Nephron (organoid): ENCODE measurements around the gene GALNT9.
A peak's percentile ranks its signal among the peaks of the same experiment; 100 is the strongest.

ENCODE experiments used
- H3K27ac Mint-ChIP-seq, 3 experiments: 2 replicates each; pipeline ENCODE4 v1.8.0; 2020; ENCODE audit warnings: mixed read lengths in 3 of 3, mild to moderate bottlenecking in 2 of 3, moderate library complexity in 1 of 3
- H3K27me3 Mint-ChIP-seq: 2 replicates; pipeline ENCODE4 v1.8.0; 2021; ENCODE audit warnings: low read depth, mild to moderate bottlenecking, moderate library complexity, mixed read lengths
- H3K36me3 Mint-ChIP-seq: 2 replicates; pipeline ENCODE4 v1.8.0; 2020; ENCODE audit warnings: low read depth, mixed read lengths
- H3K4me1 Mint-ChIP-seq: 2 replicates; pipeline ENCODE4 v1.8.0; 2020; ENCODE audit warnings: mixed read lengths
- H3K4me3 Mint-ChIP-seq, 3 experiments: 2 replicates each; pipeline ENCODE4 v1.8.0; 2020; ENCODE audit warnings: mild to moderate bottlenecking in 3 of 3, mixed read lengths in 3 of 3, moderate library complexity in 2 of 3
- H3K9me3 Mint-ChIP-seq: 2 replicates; pipeline ENCODE4 v1.8.0; 2020; ENCODE audit warnings: mixed read lengths
- TF ChIP-seq, protein P1 (sequence below), 3 experiments: fragments of 200-600 bp; sonication (generic); IDR thresholded peaks; one replicate each; pipeline ENCODE4 v1.5.0; 2021; ENCODE audit warnings: antibody characterized with exemption in 3 of 3; ENCODE audit not compliant: unreplicated experiment in 3 of 3

Gene GALNT9

DNA sequence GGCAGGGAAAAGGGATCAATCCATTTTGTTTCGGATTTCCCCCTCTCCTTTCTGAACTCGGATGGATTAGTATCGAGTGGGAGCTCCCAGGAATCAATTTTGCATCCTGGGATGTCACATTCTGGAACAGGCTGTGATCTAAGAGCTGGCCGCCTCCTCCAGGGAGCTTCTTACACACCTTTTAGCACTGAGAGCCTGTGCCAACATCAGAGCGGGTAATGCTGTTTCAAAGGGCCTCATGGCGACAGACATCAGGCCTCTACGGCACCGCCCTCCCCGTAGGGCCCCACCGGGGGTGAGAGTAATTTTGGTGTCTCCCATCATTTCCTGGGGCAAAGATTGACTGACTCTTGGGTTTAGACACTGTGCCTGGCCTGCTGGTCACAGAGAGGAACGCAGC, 2.7 kb downstream of the GALNT9 start:
- TF ChIP-seq, protein P1, sequence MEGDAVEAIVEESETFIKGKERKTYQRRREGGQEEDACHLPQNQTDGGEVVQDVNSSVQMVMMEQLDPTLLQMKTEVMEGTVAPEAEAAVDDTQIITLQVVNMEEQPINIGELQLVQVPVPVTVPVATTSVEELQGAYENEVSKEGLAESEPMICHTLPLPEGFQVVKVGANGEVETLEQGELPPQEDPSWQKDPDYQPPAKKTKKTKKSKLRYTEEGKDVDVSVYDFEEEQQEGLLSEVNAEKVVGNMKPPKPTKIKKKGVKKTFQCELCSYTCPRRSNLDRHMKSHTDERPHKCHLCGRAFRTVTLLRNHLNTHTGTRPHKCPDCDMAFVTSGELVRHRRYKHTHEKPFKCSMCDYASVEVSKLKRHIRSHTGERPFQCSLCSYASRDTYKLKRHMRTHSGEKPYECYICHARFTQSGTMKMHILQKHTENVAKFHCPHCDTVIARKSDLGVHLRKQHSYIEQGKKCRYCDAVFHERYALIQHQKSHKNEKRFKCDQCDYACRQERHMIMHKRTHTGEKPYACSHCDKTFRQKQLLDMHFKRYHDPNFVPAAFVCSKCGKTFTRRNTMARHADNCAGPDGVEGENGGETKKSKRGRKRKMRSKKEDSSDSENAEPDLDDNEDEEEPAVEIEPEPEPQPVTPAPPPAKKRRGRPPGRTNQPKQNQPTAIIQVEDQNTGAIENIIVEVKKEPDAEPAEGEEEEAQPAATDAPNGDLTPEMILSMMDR (IDR thresholded peaks at IDR 0.05; ENCODE audit: unreplicated experiment in 3 of 3), result no peak
- H3K27me3 Mint-ChIP-seq, result peaks cover 81% of the 10 kb centered on the region

DNA sequence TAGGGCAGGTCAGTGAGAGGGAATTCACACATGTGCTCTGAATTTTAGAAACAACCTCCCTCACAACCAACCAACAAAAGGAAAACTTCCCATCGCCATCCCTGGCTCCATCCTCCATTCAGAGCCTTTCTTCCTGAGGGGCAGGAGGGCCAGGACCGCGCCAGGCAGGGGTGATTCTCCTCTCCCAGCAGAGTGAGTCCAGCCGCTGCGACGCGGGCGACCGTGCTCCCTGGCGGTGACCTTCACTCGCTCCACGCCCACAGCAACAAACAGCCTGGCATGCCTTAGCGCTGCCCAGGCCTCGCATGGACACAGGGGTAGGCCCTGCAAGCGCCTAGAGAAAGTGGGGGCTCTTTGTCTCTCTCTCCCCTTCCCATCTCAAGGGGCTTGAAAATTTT, 3.7 kb downstream of the GALNT9 start:
- peaks cover 75% of the 10 kb centered on the region for H3K27me3 Mint-ChIP-seq
- peaks cover 3% of the 10 kb centered on the region for H3K9me3 Mint-ChIP-seq
- no peaks in the 10 kb centered on the region for H3K36me3 Mint-ChIP-seq
- no peak overlapping the region for H3K4me3 Mint-ChIP-seq
- H3K27ac Mint-ChIP-seq, result no peak overlapping the region
- peaks cover 32% of the 10 kb centered on the region for H3K4me1 Mint-ChIP-seq
- TF ChIP-seq, protein P1 (IDR thresholded peaks at IDR 0.05; ENCODE audit: unreplicated experiment in 3 of 3), result no peak

More for the DNA sequence above, 2.7 kb downstream of the GALNT9 start:
- peaks cover 35% of the 10 kb centered on the region for H3K4me1 Mint-ChIP-seq
- peaks cover 7% of the 10 kb centered on the region for H3K9me3 Mint-ChIP-seq
- peak overlapping the region in 1 of 3 experiments; percentile 45 for H3K4me3 Mint-ChIP-seq
- no peak overlapping the region for H3K27ac Mint-ChIP-seq
- no peaks in the 10 kb centered on the region for H3K36me3 Mint-ChIP-seq

DNA sequence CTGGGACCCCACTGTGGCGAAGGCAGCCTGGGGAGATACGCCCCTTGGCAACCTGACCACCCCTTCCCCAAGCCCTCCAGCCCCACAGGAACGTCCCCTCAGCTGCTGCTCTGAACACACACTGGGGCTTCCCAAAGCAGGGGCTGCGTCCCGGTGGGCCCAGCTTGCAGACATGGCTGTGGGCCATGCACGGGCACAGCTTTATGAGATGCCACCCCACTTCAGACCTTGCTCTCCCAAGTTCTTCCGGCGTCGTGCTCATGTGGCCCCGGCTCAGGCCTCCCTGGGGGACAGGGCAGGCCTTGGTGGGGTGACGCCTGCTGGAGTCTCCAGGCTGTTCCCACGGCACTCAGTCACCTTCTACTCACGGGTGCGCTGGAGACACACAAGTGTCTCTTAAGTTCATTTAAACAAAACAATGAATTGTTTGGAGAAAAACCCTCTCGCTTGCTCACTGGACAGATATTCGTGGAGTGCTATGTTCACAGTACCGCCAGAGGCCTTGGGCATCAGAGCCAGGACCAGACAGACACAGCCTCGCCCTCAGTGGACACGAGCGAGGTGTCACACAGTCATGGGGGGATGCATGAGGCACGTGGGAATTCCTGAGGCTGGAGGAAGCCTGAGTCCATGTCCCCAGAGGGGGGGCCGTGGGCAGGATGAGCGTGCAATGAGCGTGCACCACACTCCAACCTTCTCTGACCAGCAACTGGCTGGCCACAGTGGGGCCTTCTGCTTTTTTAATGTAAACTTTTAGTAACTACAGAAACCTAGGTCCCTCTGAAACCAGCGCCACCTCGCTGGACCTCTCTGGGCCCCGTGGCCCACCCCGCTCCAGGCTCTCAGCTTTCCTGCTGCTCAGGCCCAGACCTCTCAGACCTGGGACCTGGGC, 4.3 kb downstream of the GALNT9 start:
- peaks cover 73% of the 10 kb centered on the region for H3K27me3 Mint-ChIP-seq
- no peaks in the 10 kb centered on the region for H3K9me3 Mint-ChIP-seq
- no peak overlapping the region for H3K27ac Mint-ChIP-seq
- peaks cover 28% of the 10 kb centered on the region for H3K4me1 Mint-ChIP-seq
- H3K36me3 Mint-ChIP-seq, result no peaks in the 10 kb centered on the region
- no peak overlapping the region for H3K4me3 Mint-ChIP-seq
- TF ChIP-seq, protein P1 (IDR thresholded peaks at IDR 0.05; ENCODE audit: unreplicated experiment in 3 of 3), result no peak

DNA sequence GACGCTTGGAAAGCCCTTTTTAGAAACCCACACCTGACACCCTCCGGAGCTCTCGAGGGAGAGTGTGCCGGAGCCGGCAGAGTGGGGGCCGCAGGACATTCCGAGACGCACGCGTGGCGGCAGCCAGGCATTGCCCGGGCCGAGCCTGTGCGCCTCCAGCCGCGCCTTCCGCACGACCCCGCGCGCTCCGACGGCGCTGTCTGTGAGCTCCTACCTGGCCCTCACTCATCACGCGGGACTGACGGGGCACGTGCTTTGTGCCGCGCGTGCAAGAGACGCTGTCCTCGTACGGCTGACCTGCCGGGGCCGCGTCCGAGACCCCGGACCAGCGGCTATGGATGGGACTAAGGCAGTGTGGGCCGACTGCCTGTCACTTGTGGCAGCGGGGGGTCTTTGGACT, 5.2 kb downstream of the GALNT9 start:
- H3K4me1 Mint-ChIP-seq, result peaks cover 28% of the 10 kb centered on the region
- no peak overlapping the region for H3K4me3 Mint-ChIP-seq
- H3K36me3 Mint-ChIP-seq, result no peaks in the 10 kb centered on the region
- peaks cover 78% of the 10 kb centered on the region for H3K27me3 Mint-ChIP-seq
- no peaks in the 10 kb centered on the region for H3K9me3 Mint-ChIP-seq
- H3K27ac Mint-ChIP-seq, result no peak overlapping the region
- TF ChIP-seq, protein P1 (IDR thresholded peaks at IDR 0.05; ENCODE audit: unreplicated experiment in 3 of 3), result no peak

DNA sequence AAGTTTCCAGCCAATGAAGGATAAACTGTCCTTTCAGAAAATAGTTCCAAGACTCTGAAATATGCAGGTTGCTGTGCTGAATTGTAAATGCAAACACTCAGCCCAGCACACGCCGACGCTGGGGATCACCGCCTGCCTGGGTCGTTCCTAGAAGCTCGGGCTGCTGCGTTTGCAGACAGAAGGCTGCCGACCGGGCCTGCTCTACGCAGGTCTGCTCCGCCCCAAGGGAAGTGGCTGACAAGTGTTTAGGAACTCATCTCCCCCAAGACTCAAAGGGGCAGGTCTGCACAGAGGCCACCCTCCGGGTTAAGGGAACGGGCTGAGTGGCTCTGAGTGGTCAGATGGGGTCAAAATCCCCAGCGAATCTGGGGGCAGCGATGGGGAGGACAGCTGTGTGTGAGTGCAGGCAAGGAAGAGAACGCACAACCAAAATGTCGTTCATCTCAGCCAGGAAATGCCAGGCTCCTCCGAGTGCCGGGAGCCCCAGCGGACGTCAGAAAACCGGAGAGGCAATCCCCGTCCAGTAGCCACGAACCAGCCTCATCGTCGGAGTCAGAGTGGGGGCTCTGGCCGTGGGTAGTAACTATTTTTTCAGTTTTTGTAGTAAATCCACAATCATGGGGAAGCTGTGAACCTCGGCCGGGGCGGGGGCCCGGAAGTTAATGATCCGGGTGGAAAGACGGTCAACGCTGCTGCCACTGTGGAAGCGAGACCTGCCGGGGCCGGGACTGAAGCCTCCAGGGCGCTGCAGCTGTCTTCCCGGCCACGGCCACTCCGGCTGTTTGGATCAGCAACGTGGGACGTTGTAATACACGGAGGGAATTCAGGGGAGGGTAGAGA, 6.0 kb downstream of the GALNT9 start:
- Mint-ChIP-seq H3K27ac (peak overlapping the region in 1 of 3 experiments; percentile 0), H3K4me3 (peak overlapping the region in 1 of 3 experiments; percentile 24), H3K9me3 (no peaks in the 10 kb centered on the region), H3K36me3 (no peaks in the 10 kb centered on the region), H3K4me1 (peaks cover 28% of the 10 kb centered on the region), H3K27me3 (peaks cover 77% of the 10 kb centered on the region)
- TF ChIP-seq, protein P1 (IDR thresholded peaks at IDR 0.05; ENCODE audit: unreplicated experiment in 3 of 3), result no peak
